GM18526 (cell line): ENCODE results near the gene WDR49.

Experiments
- POLR2A ChIP-seq: IDR thresholded peaks from 3 replicates; pipeline ENCODE4 v1.6.1; 2011; ENCODE audit not compliant: insufficient read length; ENCODE audit errors: extremely low read depth

WDR49 gene

DNA sequence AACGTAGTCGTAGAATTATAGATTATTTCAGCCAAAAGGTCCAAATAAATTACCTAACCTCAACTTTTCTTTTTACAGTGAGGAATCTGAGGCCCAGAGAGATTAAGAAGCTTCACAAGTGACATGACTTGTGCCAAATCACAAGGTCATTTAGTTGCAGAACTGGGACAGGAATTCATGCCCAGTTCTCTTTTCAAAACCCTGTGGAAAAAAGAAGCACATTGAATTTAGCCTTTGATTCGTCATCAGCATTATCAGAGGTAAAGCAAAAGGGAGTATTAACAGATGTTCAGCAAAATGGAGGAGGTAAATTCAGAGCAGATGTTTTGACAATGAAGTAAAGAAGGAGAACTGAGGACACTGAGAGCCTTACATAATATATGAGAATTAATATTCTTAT lies 184.4 kb downstream of the WDR49 start:
- no peak for TF ChIP-seq POLR2A

DNA sequence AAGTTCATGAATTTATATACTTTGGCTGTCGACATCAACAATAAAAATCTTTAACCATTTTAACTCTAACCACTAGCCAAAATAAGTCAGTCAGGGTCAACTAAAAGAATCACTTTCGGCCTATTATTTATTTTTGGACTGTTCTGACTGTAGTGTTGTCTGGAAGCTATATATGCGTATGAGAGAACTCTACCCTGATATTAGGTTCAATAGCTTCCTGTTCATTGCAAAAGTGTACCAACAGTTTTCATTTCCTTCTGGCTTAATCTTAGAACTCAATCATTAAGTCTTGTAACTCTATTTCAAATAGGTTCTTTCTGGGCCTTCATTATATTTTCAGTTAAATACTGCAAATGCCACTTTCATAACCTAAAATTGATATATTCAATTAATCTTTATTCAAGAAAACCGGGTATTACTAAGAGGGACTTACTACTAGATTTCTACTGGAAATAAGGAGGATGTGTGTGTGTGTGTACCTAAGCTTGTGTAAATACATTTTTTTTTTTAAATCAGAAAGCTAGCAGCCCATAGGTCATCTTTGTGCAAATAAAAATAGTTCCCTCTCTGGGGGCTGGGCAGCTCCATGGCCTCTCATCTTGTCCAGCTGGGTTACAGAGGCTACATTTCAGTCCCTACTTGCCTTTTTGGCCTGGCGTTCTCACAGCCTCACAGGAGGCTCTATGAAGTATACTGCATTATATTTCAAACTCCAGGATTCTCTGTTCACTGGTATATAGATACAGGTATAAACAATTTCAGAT lies 185.7 kb downstream of the WDR49 start:
- no peak for TF ChIP-seq POLR2A

DNA sequence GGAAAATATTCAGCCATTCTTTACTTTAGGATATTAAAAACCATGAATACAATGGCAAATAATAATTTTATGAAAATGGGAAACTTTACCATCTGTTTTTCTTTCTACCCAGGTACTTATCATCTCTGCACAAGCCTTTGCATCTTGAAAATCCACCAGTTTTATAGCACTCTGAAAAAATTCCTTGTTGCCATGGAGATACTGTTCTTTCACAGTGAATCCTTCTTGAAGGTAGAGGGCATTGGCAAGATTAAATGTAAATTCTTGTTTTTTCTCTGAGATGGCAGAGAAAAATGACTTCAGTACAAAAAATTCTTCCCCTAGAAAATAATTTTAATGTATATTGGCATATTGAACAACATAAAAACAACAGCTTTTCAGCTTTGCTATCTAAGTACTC lies 186.8 kb downstream of the WDR49 start:
- TF ChIP-seq POLR2A: no peak

DNA sequence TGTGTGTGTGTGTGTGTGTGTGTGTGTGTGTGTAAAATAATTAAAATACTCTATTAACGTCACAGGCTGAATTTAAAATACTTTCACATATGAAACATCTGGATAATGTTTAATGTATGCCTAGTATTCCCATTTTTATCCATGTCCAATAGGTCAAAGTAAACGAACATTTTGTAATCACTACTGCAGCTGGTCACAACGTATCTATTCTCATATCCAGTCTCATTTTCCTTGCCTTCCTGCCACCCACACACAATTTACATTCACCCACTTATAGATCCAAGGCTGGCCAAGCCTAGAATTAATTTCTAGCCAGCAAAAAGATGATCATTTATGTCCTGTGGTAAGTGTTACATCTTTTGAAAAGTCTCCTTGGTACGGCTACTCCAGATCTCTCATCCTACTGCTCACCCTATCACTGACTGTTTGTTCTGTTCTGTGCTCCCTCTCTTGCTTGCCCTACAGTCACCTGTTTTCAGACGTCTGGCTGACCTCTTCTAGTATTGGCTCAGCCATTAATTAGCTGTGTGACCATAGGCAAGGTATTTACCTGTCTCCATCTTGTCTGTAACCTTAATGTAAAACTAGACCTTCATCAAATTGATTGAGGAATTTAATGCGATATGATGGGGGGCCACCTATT lies 197.5 kb downstream of the WDR49 start:
- TF ChIP-seq POLR2A: no peak

DNA sequence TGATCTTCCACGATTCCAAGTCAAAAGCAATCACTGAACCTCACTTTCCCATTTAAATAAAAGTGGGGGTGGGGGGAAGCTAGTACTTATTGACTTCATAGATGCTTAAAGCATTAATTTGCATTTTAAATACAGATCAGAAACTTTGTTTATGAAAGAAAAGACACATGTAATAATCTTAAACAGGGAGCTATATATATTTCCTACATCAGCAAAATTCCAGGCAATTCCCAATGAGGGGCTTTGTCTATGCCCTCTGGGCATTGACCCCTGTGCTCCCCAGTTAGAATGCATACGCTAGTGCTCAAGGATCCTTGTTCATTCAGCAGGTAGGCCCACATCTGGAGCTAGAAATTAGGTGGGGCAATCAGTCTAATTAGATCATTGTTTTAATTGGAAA lies 199.9 kb downstream of the WDR49 start:
- TF ChIP-seq POLR2A: no peak

- TF ChIP-seq POLR2A: no peak
These were observed 202.5 kb downstream of the WDR49 start for GRCh38 chr3:167451282-167451681.

- TF ChIP-seq POLR2A: no peak
These were observed 203.1 kb downstream of the WDR49 start for GRCh38 chr3:167450675-167451074.

- no peak for TF ChIP-seq POLR2A
These were observed 203.5 kb downstream of the WDR49 start for GRCh38 chr3:167450195-167450594.

DNA sequence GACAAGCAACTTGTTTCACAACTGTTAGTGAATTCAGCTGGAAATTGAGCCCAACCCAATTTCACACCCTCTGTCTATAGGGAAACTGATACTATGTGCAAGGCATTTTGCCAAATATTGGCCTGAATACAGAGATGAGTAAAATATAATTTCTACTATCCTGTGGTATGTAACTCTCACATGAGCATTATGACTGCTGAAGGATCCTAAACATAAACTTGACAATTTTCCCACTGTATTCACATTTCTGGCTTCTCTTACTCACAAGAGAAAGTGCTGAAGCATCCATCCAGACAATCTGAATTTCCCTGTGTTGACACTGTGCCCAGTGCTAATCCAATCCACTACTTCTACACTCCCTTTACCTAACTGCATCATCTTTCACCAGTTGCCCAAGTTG lies 208.3 kb downstream of the WDR49 start:
- TF ChIP-seq POLR2A: no peak

DNA sequence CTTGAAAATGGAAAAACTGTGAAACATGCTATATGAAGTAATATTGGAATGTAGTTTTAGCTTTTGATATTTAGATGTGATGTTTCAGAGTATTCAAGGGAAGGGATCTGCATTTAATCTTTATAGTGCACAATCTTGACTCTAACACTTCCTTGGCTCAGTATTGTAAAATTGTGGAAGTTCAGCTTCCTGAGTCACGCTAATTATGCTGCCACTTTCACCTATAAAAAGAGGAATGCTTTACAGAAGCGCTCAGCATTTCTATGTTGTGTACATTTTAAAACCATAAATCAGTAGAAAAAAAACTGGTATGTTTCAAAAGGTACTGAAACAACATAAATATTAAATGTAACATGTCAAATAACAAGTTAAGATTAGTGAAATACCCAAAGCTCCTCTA lies 212.5 kb downstream of the WDR49 start:
- no peak for TF ChIP-seq POLR2A

- TF ChIP-seq POLR2A: no peak
These were observed 216.2 kb downstream of the WDR49 start for GRCh38 chr3:167437428-167438139.
